KG1 (cell line): ENCODE results near the gene COL27A1.

ENCODE experiments used
- DNase-seq: peaks from one replicate; lab custom pipeline; 2025; lab: John Stamatoyannopoulos, UW

COL27A1 gene

DNA sequence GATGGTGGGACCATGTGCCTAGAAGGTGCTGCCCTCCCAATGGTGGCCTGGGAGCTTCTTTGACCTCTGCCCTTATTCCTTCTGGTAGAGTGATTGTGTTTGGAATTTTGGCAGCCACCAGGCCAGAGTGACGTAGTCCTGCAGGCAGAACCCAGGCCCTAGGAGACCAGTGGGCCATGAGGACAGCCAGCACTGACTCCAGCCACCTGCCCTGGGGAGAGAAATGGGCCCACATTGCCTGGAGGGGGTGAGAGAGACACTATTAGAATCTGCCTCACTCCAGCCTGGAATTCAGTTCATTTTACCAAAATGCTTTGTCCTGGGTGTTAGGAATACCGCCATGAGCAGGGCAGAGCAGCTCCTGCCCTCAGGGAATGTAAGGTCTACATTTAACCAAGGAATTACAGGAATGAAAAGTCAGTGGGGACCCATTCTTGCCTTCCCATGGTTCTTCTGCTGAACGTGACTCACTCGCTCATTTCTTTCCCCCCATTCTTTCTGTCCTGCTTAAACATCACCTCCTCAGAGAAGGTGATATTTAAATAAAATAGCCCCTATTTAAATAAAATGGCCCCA, 5.5 kb upstream of the COL27A1 start:
- DNase-seq, result no peak

DNA sequence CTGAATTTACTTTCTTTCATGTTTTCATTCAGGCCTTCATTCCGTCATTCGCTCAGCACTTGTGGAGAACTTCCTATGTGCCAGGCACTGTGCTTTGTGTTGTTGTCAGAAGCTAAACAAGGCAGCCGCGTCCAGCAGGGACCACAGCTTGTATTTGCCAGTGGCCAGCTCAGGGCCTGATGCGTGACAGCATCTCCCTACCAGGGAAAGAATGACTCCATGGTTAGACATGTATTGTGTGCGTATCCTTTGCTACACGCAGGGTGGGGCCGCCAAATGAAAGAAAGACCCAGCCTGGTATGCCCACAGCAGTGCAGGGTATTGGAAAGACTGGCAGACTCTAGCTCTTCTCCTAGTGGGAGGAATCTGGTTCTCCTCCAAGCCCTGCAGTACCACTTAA, 4.7 kb upstream of the COL27A1 start:
- DNase-seq, result no peak

DNA sequence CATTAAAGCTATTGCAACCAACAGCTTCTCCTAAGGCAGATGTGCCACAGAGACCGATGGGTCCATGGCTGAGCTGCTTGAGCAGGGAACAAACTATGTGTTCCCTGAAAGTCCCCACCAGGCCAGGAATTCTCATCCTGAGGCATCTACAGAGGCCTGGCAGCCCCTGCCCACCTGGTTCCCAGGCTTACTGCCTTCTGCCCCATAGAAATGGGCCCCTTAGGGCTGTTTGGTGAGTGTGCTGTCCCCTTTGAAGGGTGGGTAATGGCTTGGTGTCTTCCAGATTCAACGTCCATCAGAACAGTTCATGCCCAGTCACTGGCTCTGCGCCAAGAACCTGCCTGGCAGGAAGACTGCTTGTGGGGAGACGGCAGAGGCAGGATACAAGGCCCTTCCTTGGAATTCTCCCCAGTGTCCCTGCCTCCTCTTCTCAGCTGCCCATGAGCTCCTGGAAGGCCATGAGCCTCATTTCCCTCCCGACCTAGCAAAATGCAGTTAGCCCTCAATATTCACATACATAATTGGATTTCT, 3.8 kb upstream of the COL27A1 start:
- no peak for DNase-seq

DNA sequence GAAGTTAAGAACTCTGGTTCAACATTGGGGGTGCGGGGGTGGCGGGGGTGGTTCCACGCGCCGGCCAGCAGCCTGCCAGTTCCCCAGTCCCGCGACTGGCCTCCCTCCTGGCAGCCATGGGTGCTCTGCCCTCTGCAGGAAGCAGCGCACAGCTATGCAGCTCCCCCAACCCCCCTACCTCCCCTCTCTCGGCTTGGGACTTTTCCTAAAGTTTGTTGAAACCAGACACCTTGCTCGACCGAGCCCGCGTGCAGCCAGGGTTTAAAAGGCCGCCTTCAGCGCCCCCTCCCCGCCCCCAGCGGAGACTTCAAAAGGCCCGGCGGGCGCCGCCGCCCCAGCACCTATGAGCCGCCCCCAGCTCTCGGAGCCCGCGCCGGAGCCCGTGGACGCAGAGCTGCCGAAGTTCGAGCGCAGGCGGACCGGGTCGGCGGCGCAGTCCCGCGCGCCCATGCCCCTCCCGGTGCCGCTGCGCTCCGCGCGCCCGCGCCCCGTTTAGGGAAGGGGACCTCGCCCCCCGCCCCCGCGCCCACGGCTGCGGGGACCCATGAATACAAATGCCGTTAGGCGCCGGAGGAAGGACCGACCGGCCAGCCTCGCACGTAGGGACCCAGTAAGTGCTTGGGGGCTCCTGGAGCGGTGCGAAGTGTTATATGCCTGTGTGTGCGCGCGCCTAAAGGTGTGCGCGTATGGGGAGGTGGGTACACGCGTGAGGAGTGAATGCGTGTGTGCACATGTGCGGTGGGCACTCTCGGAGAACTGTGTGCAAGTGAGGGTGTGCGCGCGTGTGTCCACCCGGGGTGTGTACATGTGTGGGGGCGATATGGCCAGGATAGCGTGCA, 1.4 kb upstream of the COL27A1 start:
- DNase-seq, result no peak

DNA sequence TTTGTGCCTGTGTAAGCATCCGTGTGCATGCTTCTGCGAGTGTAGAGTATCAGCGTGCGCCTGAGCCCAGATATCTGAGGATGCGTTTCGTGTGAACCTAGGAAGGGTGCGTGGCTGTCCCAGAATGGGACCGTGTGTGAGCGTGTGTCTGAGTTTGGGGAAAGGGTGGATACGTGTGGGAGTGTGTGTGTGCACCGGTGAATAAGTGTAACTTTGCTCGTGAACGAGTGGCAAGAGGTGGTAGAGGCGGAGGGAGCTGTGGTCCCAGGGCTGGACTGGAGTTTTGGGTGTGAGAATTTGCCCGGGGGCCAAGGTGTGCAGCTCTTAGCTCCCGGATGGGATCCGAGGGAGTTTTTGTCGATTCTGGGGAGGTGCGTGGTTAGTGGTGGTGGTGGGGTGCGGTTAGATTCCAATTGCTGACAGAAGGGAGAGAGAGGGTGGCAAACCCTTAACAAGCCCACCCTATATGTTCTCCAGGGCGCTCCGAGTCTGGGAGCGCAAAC, 686 bp upstream of the COL27A1 start:
- DNase-seq, result no peak

DNA sequence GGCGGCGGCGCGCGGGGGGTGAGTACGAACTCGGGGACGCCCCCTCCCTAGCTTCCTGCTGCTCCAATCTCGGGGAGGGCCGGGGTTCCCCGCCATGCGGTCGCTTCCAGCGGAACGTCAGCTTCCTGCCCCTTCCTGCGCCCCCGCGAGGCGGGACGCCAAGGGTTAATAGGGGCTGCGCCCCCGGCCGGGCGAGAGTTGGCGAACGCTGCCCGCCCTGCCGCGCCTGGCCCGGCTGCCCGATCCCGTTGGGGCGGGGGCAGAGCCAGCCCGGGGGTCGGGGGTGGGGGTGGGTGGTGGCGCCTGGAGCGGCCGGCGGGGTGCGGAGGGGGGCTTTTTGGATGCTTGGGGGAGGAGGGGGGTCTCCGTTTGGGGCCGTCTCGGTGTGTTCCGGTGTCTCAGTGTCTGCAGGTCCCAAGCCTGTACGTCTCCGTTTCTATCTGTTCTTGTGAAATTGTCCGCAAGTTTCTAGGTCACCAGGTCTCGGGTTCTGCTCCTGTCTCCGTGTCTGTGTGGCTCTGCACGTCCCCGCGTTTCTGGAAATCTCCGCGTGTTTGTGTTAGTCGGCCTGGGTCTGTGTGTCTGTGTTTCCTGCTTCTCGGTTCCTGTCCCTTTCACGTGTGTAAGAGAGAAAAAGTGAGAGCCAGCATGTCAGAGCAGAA, 789 bp downstream of the COL27A1 start:
- DNase-seq, result no peak

DNA sequence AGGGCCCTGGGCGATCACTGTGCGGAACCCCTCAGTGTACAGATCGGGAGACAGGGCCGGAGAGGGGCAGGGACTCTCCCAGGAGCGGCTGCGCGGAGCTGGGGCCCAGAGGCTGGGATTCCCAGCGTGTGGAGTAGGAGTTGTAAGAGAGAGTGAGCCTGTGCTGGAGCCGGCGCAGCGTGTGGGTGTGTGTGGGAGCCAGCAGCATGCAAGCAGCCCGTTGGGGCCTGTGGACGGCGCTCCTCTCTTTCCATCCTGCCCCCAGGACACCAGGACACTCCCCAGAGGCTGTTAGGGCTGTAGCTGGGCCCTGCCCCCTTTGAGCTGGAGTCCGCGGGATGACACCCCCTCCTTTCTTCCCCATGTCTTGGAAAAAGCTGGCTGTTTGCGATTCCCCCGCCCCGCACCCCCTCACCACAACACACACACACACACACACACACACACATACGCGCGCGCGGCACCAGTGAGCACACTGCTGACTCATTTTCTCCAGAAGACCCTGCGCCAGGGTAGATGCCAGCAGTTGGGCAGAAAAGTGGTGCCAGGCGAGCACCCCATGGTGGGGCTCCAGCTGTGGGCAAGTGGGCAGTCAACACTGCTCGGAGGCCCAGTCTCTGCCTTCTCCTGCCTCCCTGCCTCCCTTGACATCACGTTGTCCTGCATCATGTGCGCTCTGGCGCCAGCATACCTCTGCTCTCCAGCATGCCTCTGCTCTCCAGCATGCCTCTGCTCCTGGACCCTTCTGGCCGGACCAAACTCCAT, 1.5 kb downstream of the COL27A1 start:
- DNase-seq, result no peak

DNA sequence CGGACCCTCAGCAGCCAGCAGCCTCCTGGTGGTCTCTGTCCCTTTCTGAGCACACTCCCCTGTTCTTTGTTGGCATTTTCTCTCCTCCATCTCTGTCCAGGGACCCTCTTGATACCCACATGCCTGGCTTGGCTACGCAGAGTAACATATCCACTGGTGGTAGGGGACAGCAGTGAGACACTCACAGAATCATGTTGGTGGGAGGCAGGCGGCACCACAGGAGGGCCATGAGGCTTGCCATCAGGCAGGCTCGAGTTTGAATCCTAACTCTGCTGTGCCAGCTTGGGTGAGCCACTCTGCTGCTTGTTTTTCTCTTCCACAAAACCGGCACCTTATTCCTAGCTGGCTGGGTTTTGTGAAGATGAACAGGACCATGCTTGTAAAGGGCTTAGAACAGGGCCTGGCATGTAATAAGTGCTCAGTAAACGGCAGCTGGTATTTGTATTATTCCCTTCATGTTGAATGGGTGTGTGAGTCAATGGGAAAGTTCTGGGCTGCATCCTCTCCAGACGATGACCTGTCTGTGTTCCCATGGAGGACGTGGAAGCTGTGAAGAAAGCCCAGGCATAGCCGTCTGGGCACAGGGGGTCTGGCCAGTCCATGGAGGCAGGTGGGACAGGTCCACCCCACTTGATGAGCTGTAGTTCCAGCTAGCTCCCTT, 2.3 kb downstream of the COL27A1 start:
- no peak for DNase-seq

DNA sequence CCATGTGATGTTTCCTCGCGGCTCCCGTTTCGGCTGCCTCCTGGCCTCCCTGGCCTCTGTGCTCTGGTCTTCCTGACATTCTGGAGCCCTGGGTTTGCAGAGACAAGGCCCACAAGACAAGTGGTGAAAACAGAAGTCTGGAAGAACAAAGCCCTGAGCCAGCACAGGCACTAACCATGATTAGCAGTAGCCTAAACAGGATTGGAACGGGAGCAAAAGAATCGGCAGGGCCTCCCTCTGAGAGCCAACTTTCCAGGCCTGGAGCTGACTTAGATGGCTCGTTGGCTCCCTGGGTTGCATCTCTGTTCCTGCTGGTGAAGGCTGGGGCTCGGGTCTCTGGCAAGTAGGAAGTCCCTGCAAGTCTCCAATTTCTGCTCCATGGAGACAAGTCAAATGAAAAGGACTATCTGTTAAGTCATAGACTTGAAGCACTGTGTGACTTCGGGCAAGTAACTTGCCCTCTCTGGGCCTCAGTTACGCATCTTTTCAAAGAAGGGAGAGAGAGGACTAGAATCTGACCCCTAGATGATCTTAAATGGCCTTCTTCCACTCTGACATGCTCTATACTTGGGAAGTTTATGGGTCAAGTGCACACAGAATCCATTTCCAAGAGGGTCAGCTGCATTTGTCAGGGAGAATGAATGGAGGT, 3.3 kb downstream of the COL27A1 start:
- DNase-seq, result no peak

DNA sequence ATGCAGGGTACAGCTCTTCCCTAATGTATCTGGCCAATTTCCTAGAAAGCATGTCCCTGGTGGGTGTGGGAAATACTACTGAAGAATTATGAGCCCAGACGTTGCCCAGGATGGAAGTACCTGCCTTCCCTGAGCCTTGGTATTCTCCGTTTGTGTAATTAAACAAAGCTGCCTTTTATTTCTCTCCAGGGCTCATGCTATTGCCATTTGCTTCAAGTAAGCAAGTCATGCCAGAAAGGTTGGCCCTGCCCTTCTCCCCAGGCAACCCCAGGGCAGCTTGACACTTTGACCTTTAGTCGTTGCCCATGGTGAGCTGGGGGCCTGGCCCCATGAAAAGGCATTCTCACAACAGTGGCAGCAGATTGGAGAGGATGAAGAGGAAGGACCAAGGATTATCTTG, 4.4 kb downstream of the COL27A1 start:
- DNase-seq, result no peak

DNA sequence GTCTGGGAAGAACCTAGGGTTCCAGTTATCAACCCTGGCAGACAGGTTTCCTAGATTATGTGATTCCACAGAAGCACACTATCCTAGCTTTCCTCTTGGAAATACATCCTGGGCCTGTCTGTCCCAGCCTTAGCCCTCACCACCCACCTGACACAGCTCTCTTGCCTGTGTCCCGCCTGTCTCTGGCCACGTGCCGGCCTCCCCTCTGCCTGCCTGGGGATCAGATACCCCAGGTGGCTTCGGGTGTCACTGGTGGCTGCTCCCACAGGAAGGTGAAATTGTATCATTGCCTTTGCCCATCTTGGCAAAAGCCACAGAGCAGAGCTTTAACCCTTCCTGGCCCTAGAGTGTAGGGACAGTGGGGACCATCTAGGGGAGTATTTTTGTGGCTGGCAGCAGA, 6.2 kb downstream of the COL27A1 start:
- DNase-seq, result no peak

DNA sequence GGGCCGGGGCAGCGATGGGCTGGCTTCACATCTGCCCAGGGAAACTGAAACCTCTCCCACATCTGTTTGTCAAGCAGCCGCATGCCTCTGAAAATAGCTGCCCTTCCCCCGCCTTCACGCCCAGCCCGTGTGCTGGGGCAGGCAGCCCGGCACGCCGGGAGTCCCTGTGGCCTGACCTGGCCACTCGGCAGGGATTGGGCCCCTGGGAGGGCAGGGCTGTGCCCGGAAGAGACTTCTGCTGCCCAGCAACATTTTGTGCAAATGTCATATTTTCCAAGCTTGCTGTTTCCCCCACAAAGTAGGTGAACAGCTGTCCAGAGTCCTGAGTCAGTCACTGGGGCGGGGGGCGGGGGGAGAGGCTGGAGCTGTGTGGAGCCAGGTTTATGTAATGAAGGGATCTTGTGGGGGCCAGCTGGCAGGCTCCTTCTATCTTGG, 8.2 kb downstream of the COL27A1 start:
- DNase-seq, result no peak

DNA sequence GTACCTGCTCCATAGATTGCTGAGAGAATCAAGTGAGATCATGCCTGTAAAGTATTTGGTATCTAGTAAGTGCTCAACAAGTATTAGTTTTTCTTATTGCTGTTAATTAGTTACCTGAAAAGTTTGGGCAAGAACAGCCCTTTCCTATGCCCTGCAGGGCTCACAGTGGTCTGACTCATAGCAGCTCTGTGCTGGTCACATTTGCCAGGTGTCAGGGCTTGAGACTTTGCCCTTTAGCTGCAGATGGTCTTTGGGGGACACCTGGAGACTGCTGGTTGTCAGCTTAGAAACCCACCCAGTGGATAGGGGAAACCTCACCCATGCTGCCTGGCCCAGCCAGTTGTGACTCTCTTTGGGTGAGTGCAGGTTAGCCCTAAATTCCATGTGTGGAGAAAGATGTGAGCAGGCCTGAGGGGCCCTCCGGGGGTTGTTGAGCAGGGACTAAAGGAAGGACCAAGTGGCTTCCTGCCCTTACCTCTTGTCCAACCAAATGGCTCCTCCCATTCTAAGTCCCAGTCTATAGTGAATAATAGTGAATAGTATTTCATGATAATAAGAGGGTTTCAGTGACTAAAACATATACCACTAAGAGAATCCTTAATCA, 9.0 kb downstream of the COL27A1 start:
- DNase-seq, result no peak

DNA sequence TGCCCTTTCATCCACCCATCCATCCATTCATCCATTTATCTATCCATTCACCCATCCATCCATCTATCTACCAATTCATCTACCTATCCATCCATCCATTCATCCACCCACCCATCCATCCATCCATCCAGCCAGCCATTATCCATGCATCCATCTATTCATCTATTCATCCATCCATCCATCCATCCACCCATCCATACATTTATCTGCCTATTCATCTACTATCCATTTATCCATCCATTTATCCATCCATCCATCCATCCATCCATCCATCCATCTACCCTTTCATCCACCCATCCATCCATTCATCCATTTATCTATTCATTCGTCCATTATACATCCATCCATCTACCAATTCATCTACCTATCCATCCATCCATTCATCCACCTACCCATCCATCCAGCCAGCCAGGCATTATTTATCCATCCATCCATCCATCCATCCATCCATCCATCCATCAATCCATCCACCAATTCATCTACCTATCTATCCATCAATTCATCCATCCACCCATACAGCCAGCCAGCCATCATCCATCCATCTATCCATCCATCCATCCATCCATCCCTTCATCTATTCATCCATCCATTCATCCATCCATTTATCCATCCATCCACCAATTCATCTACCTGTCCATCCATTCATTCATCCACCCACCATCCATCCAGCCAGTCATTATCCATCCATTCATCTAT, 10.2 kb downstream of the COL27A1 start:
- no peak for DNase-seq

DNA sequence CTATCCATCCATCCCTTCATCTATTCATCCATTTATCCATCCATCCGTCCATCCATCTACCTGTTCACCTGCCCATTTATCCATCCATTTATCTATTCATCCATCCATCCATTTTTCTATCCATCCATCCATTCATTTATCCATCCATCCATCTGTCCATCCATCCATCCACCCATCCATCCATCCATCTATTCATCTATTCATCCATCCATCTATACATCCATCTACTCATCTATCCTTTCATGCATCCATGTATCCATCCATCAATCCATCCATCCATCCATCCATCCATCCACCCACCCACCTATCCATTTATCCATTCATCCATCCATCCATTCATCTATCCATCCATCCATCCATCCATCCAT, 10.8 kb downstream of the COL27A1 start:
- DNase-seq, result no peak

DNA sequence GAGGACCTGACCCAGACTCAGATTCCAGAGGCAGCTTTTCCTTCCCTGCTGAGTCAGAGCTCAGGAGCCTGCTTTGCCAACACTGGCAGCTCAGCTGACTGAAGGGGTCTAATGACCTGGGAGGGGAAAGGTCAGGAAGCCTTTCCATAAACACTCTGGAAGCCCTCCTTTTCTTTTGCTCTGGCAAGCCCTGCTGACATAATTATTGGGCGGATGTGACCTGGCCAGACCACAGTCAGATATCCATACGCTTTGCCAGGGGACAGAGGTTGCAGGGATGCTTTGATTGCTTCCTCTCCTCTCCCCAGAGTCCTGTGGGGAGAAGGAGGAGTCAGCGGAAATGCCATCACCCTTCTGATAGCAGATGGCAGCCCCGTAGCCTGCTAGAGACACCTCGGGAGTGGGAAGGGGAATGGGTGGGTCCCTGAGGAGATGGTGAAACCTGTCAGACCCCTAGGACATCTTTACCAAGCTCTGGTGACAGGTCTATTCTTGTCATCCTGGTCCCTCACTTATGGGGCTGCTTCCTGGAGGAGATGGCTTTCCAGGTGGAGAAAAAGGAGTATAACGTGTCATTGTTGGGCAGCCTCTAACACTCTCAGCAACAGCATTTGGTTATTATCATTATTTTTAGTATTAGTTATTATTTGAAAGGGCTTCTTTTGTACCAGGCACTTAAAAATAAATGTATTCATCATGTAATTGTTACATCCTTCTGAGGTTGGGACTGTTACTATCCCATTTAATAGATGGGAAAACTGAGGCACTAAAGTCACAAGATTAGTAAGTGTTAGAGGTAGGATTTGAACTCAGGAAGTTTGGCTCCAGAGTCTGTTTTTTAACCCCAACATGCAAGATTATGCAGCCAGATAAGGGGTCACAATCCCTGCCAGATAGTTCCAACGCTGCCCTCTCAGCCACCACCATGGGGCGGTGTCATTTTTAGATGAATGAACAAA, 11.6 kb downstream of the COL27A1 start:
- no peak for DNase-seq

DNA sequence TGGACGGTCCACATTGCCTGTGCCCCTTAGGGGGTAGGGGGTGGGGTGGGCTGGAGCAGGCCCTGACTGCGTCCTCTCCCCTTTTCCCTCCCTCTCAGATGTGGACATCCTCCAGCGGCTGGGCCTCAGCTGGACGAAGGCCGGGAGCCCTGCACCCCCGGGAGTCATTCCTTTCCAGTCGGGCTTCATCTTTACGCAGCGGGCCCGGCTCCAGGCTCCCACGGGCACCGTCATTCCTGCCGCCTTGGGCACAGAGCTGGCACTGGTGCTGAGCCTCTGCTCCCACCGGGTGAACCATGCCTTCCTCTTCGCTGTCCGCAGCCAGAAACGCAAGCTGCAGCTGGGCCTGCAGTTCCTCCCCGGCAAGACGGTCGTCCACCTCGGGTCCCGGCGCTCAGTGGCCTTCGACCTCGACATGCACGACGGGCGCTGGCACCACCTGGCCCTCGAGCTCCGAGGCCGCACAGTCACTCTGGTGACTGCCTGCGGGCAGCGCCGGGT, 12.3 kb downstream of the COL27A1 start:
- DNase-seq, result no peak

DNA sequence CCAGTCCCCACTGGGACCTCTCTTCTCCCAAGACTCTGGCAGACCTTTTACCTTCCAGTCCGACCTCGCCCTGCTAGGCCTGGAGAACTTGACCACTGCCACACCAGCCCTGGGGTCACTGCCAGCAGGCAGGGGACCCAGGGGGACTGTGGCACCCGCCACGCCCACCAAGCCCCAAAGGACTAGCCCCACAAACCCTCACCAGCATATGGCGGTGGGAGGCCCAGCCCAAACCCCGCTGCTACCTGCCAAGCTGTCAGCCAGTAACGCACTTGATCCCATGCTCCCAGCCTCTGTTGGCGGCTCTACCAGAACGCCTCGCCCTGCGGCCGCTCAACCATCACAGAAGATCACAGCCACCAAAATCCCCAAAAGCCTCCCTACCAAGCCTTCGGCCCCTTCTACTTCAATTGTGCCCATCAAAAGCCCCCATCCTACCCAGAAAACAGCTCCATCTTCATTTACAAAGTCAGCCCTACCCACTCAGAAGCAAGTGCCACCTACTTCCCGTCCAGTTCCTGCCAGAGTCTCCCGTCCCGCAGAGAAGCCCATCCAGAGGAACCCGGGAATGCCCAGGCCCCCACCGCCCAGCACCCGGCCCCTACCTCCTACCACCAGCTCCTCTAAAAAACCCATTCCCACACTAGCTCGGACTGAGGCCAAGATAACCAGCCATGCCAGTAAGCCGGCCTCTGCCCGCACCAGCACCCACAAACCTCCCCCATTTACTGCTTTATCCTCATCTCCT, 13.1 kb downstream of the COL27A1 start:
- no peak for DNase-seq
